HEK293 (cell line): ENCODE results near the gene SLC12A1.

ENCODE experiments used
- FEZF1 ChIP-seq: fragments of 450-650 bp; formaldehyde crosslinking; IDR thresholded peaks from 2 replicates; pipeline ENCODE4 v1.5.1; 2016; ENCODE audit warnings: missing biosample characterization, missing genetic modification characterization
- GFI1B ChIP-seq: fragments of 450-650 bp; formaldehyde crosslinking; IDR thresholded peaks from 2 replicates; pipeline ENCODE4 v1.5.1; 2016; ENCODE audit warnings: missing biosample characterization, missing genetic modification characterization
- KLF7 ChIP-seq: fragments of 450-650 bp; formaldehyde crosslinking; IDR thresholded peaks from 2 replicates; pipeline ENCODE4 v1.5.1; 2016; ENCODE audit warnings: missing biosample characterization, missing genetic modification characterization, borderline replicate concordance
- KLF8 ChIP-seq: fragments of 450-650 bp; formaldehyde crosslinking; IDR thresholded peaks from 2 replicates; pipeline ENCODE4 v1.5.1; 2016; ENCODE audit warnings: missing biosample characterization, missing genetic modification characterization
- MEIS1 ChIP-seq: sonication (generic); formaldehyde crosslinking; IDR thresholded peaks from 2 replicates; pipeline ENCODE4 v1.8.1; 2022; ENCODE audit warnings: missing genetic modification reagents, mild to moderate bottlenecking, borderline replicate concordance
- PRDM10 ChIP-seq: fragments of 450-650 bp; formaldehyde crosslinking; IDR thresholded peaks from 2 replicates; pipeline ENCODE4 v1.5.1; 2016; ENCODE audit warnings: missing biosample characterization, missing genetic modification characterization
- SALL2 ChIP-seq: fragments of 450-650 bp; formaldehyde crosslinking; IDR thresholded peaks from 2 replicates; pipeline ENCODE4 v1.5.0; 2017; ENCODE audit warnings: missing biosample characterization, mild to moderate bottlenecking, missing genetic modification characterization, borderline replicate concordance
- SCRT1 ChIP-seq: fragments of 450-650 bp; formaldehyde crosslinking; IDR thresholded peaks from 2 replicates; pipeline ENCODE4 v1.5.1; 2016; ENCODE audit warnings: missing biosample characterization, missing genetic modification characterization, borderline replicate concordance
- SCRT2 ChIP-seq: fragments of 450-650 bp; formaldehyde crosslinking; IDR thresholded peaks from 2 replicates; pipeline ENCODE4 v1.5.1; 2016; ENCODE audit warnings: missing biosample characterization, missing genetic modification characterization
- SP2 ChIP-seq: fragments of 450-650 bp; formaldehyde crosslinking; IDR thresholded peaks from 2 replicates; pipeline ENCODE4 v1.5.1; 2016; ENCODE audit warnings: missing biosample characterization, missing genetic modification characterization
- SP7 ChIP-seq: fragments of 450-650 bp; formaldehyde crosslinking; IDR thresholded peaks from 2 replicates; pipeline ENCODE4 v1.5.1; 2016; ENCODE audit warnings: missing biosample characterization, missing genetic modification characterization
- YY1 ChIP-seq: fragments of 450-650 bp; formaldehyde crosslinking; IDR thresholded peaks from 2 replicates; pipeline ENCODE4 v1.5.1; 2018; ENCODE audit warnings: missing biosample characterization, missing genetic modification characterization
- ZBTB20 ChIP-seq: fragments of 450-650 bp; formaldehyde crosslinking; IDR thresholded peaks from 2 replicates; pipeline ENCODE4 v1.5.1; 2016; ENCODE audit warnings: missing biosample characterization, missing genetic modification characterization
- ZBTB21 ChIP-seq: fragments of 450-650 bp; formaldehyde crosslinking; IDR thresholded peaks from 2 replicates; pipeline ENCODE4 v1.5.1; 2017; ENCODE audit warnings: missing biosample characterization, missing genetic modification characterization
- ZBTB6 ChIP-seq: fragments of 450-650 bp; formaldehyde crosslinking; IDR thresholded peaks from 2 replicates; pipeline ENCODE4 v1.5.1; 2017; ENCODE audit warnings: missing biosample characterization, missing genetic modification characterization
- ZFP37 ChIP-seq: fragments of 450-650 bp; formaldehyde crosslinking; IDR thresholded peaks from 2 replicates; pipeline ENCODE4 v1.5.1; 2016; ENCODE audit warnings: missing biosample characterization, missing genetic modification characterization
- ZNF10 ChIP-seq: fragments of 450-650 bp; formaldehyde crosslinking; IDR thresholded peaks from 2 replicates; pipeline ENCODE4 v1.5.1; 2017; ENCODE audit warnings: missing biosample characterization, missing genetic modification characterization
- ZNF121 ChIP-seq: fragments of 450-650 bp; formaldehyde crosslinking; IDR thresholded peaks from 2 replicates; pipeline ENCODE4 v1.5.1; 2016; ENCODE audit warnings: missing biosample characterization, missing genetic modification characterization
- ZNF202 ChIP-seq: fragments of 450-650 bp; formaldehyde crosslinking; IDR thresholded peaks from 2 replicates; pipeline ENCODE4 v1.5.1; 2016; ENCODE audit warnings: missing biosample characterization, missing genetic modification characterization, borderline replicate concordance
- ZNF274 ChIP-seq, 2 experiments: fragments of 200-500 bp in 1 of 2; fragments of 450-650 bp in 1 of 2; sonication (Bioruptor generic) in 1 of 2; formaldehyde crosslinking in 1 of 2; IDR thresholded peaks; 2 replicates each; pipeline versions ENCODE4 v1.5.1 to v1.6.1; 2014 to 2016; ENCODE audit warnings: borderline replicate concordance in 1 of 2, inconsistent platforms in 1 of 2, low read length in 1 of 2, missing biosample characterization in 1 of 2, missing genetic modification characterization in 1 of 2
- ZNF341 ChIP-seq: fragments of 450-650 bp; formaldehyde crosslinking; IDR thresholded peaks from 2 replicates; pipeline ENCODE4; 2016; ENCODE audit warnings: low read depth, missing biosample characterization, missing genetic modification characterization
- ZNF391 ChIP-seq: fragments of 450-650 bp; formaldehyde crosslinking; IDR thresholded peaks from 2 replicates; pipeline ENCODE4 v1.5.1; 2016; ENCODE audit warnings: low read depth, missing biosample characterization, missing genetic modification characterization, borderline replicate concordance
- ZNF398 ChIP-seq: fragments of 450-650 bp; formaldehyde crosslinking; IDR thresholded peaks from 2 replicates; pipeline ENCODE4 v1.5.1; 2017; ENCODE audit warnings: missing biosample characterization, missing genetic modification characterization
- ZNF423 ChIP-seq: fragments of 450-650 bp; formaldehyde crosslinking; IDR thresholded peaks from 2 replicates; pipeline ENCODE4 v1.5.1; 2016; ENCODE audit warnings: missing biosample characterization, missing genetic modification characterization
- ZNF521 ChIP-seq: fragments of 450-650 bp; formaldehyde crosslinking; IDR thresholded peaks from 2 replicates; pipeline ENCODE4 v1.5.1; 2017; ENCODE audit warnings: missing biosample characterization, mild to moderate bottlenecking, missing genetic modification characterization
- ZNF561 ChIP-seq: fragments of 450-650 bp; IDR thresholded peaks from 2 replicates; pipeline ENCODE4 v1.5.1; 2018; ENCODE audit warnings: missing biosample characterization, missing genetic modification characterization, borderline replicate concordance
- ZNF580 ChIP-seq: fragments of 450-650 bp; formaldehyde crosslinking; IDR thresholded peaks from 2 replicates; pipeline ENCODE4 v1.5.1; 2016; ENCODE audit warnings: missing biosample characterization, missing genetic modification characterization
- ZNF610 ChIP-seq: fragments of 450-650 bp; formaldehyde crosslinking; IDR thresholded peaks from 2 replicates; pipeline ENCODE4 v1.5.1; 2016; ENCODE audit warnings: missing biosample characterization, missing genetic modification characterization, borderline replicate concordance
- ZNF670 ChIP-seq: fragments of 450-650 bp; formaldehyde crosslinking; IDR thresholded peaks from 2 replicates; pipeline ENCODE4 v1.5.1; 2016; ENCODE audit warnings: missing biosample characterization, missing genetic modification characterization, low read depth
- ZNF677 ChIP-seq: fragments of 450-650 bp; IDR thresholded peaks from 2 replicates; pipeline ENCODE4 v1.5.0; 2018; ENCODE audit warnings: missing biosample characterization, mild to moderate bottlenecking, missing genetic modification characterization, moderate library complexity
- ZNF785 ChIP-seq: fragments of 450-650 bp; formaldehyde crosslinking; IDR thresholded peaks from 2 replicates; pipeline ENCODE4 v1.5.1; 2016; ENCODE audit warnings: missing biosample characterization, missing genetic modification characterization
- ZSCAN5A ChIP-seq: fragments of 450-650 bp; formaldehyde crosslinking; IDR thresholded peaks from 2 replicates; pipeline ENCODE4 v1.5.1; 2016; ENCODE audit warnings: missing biosample characterization, missing genetic modification characterization

Gene SLC12A1

GRCh38 chr15:48177766-48178647 lies 28.1 kb upstream of the SLC12A1 start, which contains the start of gene MYEF2 (continued):
- TF ChIP-seq ZSCAN5A (no peak), ZNF580 (tag by site-specific recombination) (no peak), ZNF341 (tag by site-specific recombination) (peak; percentile 62), ZNF785 (no peak), FEZF1 (tag by site-specific recombination) (no peak), ZNF670 (no peak), SP2 (tag by site-specific recombination) (no peak), GFI1B (no peak), ZBTB6 (tag by site-specific recombination) (peak; percentile 78), YY1 (tag by site-specific recombination) (peak; percentile 80; the same call in 1 of the 2 replicates), SCRT2 (tag by site-specific recombination) (peak; percentile 61), SCRT1 (tag by site-specific recombination) (no peak), ZNF677 (no peak), ZBTB21 (tag by site-specific recombination) (no peak), ZNF398 (tag by site-specific recombination) (no peak), ZNF391 (tag by site-specific recombination) (no peak), SP7 (tag by site-specific recombination) (no peak), KLF8 (tag by site-specific recombination) (peak; percentile 11; the same call in 1 of the 2 replicates), KLF7 (no peak), PRDM10 (tag by site-specific recombination) (peak; percentile 62), ZNF561 (tag by site-specific recombination) (0 out of 2 replicates have a peak, but pooled peaks have one; percentile 43), ZNF274 (IDR thresholded peaks at IDR 0.05; ENCODE audit: low read length) (no peak), ZNF274 (tag by site-specific recombination; IDR thresholded peaks at IDR 0.05; ENCODE audit: borderline replicate concordance) (no peak), ZNF521 (tag by site-specific recombination) (no peak), MEIS1 (CRISPR knock-in tag) (no peak), ZBTB20 (peak; percentile 91), SALL2 (tag by site-specific recombination) (no peak), ZNF202 (no peak), ZNF610 (tag by site-specific recombination) (no peak), ZNF10 (tag by site-specific recombination) (no peak), ZNF121 (tag by site-specific recombination) (no peak), ZFP37 (tag by site-specific recombination) (no peak), ZNF423 (no peak)
